ENCODE data around the gene AK3.

DNA sequence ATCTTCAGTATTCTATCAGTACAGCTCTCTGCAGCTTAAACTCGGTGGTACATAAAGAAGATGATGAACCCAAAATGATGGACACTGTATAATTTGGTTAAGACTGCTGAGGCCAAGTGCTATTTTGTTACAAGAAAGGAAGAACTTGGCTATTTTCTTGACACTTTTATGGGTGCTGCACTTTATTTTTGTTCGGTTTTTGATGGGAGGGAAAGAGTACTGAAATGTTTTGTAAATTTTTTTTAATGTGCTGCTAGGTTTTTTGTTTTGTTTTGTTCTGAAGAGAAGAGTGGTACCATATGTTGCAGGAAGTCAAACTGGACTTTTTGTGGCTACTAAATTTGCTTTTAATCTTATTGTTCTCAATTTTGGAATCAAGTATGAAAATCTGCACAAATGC lies 35.0 kb downstream of the AK3 start:
- TF ChIP-seq POLR2A (IDR thresholded peaks at IDR 0.05; ENCODE audit: low read depth, low read length) (no peak), POLR2AphosphoS5 (IDR thresholded peaks at IDR 0.05; ENCODE audit: insufficient read depth, low read depth, low read length) (no peak)
- TF ChIP-seq, protein P1, sequence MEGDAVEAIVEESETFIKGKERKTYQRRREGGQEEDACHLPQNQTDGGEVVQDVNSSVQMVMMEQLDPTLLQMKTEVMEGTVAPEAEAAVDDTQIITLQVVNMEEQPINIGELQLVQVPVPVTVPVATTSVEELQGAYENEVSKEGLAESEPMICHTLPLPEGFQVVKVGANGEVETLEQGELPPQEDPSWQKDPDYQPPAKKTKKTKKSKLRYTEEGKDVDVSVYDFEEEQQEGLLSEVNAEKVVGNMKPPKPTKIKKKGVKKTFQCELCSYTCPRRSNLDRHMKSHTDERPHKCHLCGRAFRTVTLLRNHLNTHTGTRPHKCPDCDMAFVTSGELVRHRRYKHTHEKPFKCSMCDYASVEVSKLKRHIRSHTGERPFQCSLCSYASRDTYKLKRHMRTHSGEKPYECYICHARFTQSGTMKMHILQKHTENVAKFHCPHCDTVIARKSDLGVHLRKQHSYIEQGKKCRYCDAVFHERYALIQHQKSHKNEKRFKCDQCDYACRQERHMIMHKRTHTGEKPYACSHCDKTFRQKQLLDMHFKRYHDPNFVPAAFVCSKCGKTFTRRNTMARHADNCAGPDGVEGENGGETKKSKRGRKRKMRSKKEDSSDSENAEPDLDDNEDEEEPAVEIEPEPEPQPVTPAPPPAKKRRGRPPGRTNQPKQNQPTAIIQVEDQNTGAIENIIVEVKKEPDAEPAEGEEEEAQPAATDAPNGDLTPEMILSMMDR (IDR thresholded peaks at IDR 0.05; ENCODE audit: extremely low read depth in 1 of 2, insufficient read depth in 1 of 2, low read depth in 1 of 2, low read length in 2 of 2): no peak
